ENCODE data around the gene PIGV. TPM values are rescaled to one million over a fixed set of nuclear protein-coding genes. Genes with fewer than 3 reads are reported as not detected.

The PIGV gene
- total RNA-seq, 1 experiment from 2014 or later = 9.9 TPM

- H3K36me3 Mint-ChIP-seq (ENCODE audit: insufficient read depth, unreplicated experiment) = peaks cover 34% of the 10 kb centered on the region
- no peak for TF ChIP-seq CTCF (IDR thresholded peaks at IDR 0.05; ENCODE audit: unreplicated experiment)
- H3K4me1 Mint-ChIP-seq (ENCODE audit: low read depth, unreplicated experiment) = peaks cover 15% of the 10 kb centered on the region
- no peaks in the 10 kb centered on the region for H3K27me3 Mint-ChIP-seq (ENCODE audit: unreplicated experiment)
- H3K27ac Mint-ChIP-seq (ENCODE audit: unreplicated experiment) = no peak overlapping the region
- no peaks in the 10 kb centered on the region for H3K9me3 Mint-ChIP-seq (ENCODE audit: low read depth, unreplicated experiment)
- intact Hi-C loops (cut with micrococcal nuclease; ENCODE audit: unreplicated experiment) = no loop called here
- no peak overlapping the region for H3K4me3 Mint-ChIP-seq (ENCODE audit: low read depth, unreplicated experiment)
- no peak for DNase-seq
- CTCF ChIA-PET = no interaction called here
- no TSS peak for BruUV-seq (replicated peaks)
These were observed 15.1 kb upstream of the PIGV start for GRCh38 chr1:26772687-26773086.

- no TSS peak for BruUV-seq (replicated peaks)
- Mint-ChIP-seq H3K36me3 (ENCODE audit: insufficient read depth, unreplicated experiment) (peaks cover 48% of the 10 kb centered on the region), H3K4me3 (ENCODE audit: low read depth, unreplicated experiment) (no peak overlapping the region), H3K27me3 (ENCODE audit: unreplicated experiment) (no peaks in the 10 kb centered on the region), H3K27ac (ENCODE audit: unreplicated experiment) (no peak overlapping the region), H3K4me1 (ENCODE audit: low read depth, unreplicated experiment) (peaks cover 15% of the 10 kb centered on the region), H3K9me3 (ENCODE audit: low read depth, unreplicated experiment) (no peaks in the 10 kb centered on the region)
- DNase-seq = no peak
- CTCF ChIA-PET = no interaction called here
- TF ChIP-seq CTCF (IDR thresholded peaks at IDR 0.05; ENCODE audit: unreplicated experiment) = no peak
- intact Hi-C loops (cut with micrococcal nuclease; ENCODE audit: unreplicated experiment) = no loop called here
These were observed 13.3 kb upstream of the PIGV start for GRCh38 chr1:26774462-26774861.

- TF ChIP-seq CTCF (IDR thresholded peaks at IDR 0.05; ENCODE audit: unreplicated experiment) = no peak
- no peak for DNase-seq
- Mint-ChIP-seq H3K27ac (ENCODE audit: unreplicated experiment) (no peak overlapping the region), H3K27me3 (ENCODE audit: unreplicated experiment) (no peaks in the 10 kb centered on the region), H3K4me1 (ENCODE audit: low read depth, unreplicated experiment) (peaks cover 15% of the 10 kb centered on the region), H3K36me3 (ENCODE audit: insufficient read depth, unreplicated experiment) (peaks cover 43% of the 10 kb centered on the region), H3K4me3 (ENCODE audit: low read depth, unreplicated experiment) (no peak overlapping the region), H3K9me3 (ENCODE audit: low read depth, unreplicated experiment) (no peaks in the 10 kb centered on the region)
- no TSS peak for BruUV-seq (replicated peaks)
- intact Hi-C loops (cut with micrococcal nuclease; ENCODE audit: unreplicated experiment) = no loop called here
- CTCF ChIA-PET = no interaction called here
These were observed 12.1 kb upstream of the PIGV start for GRCh38 chr1:26775666-26776065.

- H3K4me1 Mint-ChIP-seq (ENCODE audit: low read depth, unreplicated experiment) = peaks cover 16% of the 10 kb centered on the region
- no peaks in the 10 kb centered on the region for H3K27me3 Mint-ChIP-seq (ENCODE audit: unreplicated experiment)
- DNase-seq = no peak
- H3K9me3 Mint-ChIP-seq (ENCODE audit: low read depth, unreplicated experiment) = no peaks in the 10 kb centered on the region
- H3K27ac Mint-ChIP-seq (ENCODE audit: unreplicated experiment) = no peak overlapping the region
- H3K36me3 Mint-ChIP-seq (ENCODE audit: insufficient read depth, unreplicated experiment) = peaks cover 43% of the 10 kb centered on the region
- intact Hi-C loops (cut with micrococcal nuclease; ENCODE audit: unreplicated experiment) = no loop called here
- no peak overlapping the region for H3K4me3 Mint-ChIP-seq (ENCODE audit: low read depth, unreplicated experiment)
- CTCF ChIA-PET = no interaction called here
- no TSS peak for BruUV-seq (replicated peaks)
- no peak for TF ChIP-seq CTCF (IDR thresholded peaks at IDR 0.05; ENCODE audit: unreplicated experiment)
These were observed 8.6 kb upstream of the PIGV start for GRCh38 chr1:26779098-26779668.
